HG02885 (cell line): ENCODE results near the gene ANXA6.
"Not testable (repeated sequence)": the region's sequence is repeated elsewhere in the genome, so short reads cannot be mapped to it uniquely, and the experiment has no call there.

Experiments used
- ATAC-seq: cut with Tn5 transposase; IDR thresholded peaks from one replicate; pipeline ENCODE4 v1.9.1; 2021; ENCODE audit warnings: mild to moderate bottlenecking; ENCODE audit not compliant: unreplicated experiment, poor library complexity

The ANXA6 gene

DNA sequence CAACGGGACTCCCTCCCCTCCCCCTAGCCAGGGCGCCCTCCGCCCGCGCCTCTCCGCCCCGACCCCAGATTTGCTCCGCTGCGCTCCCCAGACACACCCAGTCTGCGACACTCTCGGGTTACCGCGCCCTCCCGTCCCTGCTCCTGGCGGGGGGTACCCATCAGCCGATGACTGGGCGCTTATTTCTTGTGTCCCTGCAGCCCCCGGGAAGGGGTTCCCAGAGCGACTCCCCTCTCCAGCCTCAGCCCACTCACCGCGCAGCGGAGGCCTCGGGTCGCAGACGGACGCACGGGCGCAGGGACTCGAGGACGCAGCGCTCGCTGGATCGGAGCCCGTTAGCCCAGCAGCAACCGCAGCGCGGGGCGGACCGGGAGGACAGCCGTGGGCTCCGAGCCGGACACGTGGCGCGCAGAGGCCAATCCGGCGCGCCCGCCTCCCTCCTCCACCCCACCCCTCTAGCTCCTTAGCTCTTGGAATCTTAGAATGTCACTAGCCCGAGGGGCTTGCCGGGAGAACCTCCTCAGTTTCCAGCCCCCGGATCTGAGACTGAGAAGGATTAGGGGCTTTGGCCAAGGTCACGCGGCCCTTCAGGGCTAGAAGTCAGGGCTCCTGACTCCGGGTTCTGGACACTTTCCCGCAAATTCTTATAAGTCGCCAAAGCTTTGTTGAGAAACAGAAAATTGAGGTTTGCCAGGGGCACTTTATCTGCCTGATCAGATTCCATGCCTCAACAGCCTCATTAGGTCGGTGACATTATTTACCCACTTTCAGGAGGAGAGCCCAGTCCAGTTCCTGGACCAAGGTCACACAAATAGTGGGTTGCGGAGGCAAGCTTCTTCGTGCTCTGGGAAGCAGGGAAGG is at the start of gene ANXA6:
Gene ANXA6 (minus strand): TSS at position 354 of the 861 bp plus-strand sequence. CDS start 9,878 bp downstream, outside the sequence.
- peak; percentile 66 for ATAC-seq

DNA sequence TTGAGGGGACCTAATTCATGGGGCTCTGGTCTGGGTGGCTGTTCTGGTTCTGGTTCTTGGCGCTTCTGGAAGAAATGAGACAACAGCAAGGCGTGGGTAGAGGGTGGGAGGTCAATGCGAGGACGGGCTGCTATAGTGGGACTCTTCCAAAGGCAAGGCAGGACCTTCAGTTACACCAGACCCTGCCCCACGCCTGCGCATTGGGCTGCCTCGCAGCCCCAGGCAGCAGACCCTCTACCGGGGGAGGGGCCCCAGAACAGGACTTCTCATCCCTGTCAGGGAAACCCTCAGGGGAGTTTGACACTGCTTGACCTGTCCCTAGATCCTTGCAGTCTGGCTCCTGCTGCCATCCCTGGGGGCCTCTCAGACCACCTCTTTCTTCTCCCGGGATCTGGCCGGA is 47.8 kb upstream of the ANXA6 start:
- ATAC-seq, result no peak

DNA sequence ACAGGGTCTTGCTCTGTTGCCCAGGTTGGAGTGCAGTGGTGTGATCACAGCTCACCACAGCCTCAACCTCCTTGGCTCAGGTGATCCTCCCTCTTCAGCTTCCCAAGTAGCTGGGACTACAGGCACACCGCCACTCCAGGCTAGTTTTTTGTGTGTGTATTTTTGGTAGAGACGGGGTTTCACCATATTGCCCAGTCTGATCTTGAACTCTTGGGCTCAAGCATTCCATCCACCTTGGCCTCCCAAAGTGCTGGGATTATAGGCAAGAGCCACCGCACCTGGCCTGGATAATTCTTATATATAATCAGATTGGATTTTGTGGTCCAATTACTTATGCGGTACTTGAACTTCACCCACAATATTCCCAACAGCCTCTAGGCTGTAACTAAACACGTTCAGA is 46.5 kb upstream of the ANXA6 start:
- ATAC-seq, result no peak

DNA sequence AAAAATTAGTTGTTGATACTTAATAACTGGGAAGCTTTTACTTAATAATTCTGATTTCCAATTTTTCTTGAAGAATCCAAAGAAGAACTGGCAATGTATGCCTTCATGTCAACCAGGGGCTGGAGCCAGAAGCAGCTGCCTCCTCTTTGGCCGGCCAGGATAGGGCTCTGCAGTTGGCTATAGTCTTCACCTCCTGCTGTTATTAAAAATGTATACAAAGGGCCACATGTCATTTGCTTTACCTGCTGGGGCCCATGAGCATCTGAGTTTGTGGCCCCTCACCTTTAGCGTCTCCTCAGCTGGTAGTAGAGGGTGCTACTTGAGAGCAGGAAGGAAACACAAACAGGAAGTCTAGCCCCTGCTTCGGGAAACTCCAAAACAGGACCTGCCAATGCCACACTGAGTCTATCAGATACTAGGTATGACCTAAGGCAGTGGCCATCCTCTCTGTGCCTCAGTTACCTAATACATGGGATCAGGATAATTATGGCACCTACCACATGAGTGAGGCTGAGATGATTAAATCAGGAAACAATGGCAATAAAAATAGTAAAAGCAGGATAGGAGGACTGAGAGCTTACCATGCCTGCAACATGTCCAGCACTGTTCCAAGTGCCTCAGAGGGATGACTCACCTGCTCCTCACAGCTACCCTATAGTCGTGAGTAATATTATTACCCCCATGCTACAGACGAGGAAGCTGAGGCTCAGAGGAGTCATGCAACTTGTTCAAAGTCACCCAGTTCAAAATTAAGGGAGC is 45.0 kb upstream of the ANXA6 start:
- no peak for ATAC-seq

- no peak for ATAC-seq
These were observed 43.5 kb upstream of the ANXA6 start for GRCh38 chr5:151200913-151201595.

DNA sequence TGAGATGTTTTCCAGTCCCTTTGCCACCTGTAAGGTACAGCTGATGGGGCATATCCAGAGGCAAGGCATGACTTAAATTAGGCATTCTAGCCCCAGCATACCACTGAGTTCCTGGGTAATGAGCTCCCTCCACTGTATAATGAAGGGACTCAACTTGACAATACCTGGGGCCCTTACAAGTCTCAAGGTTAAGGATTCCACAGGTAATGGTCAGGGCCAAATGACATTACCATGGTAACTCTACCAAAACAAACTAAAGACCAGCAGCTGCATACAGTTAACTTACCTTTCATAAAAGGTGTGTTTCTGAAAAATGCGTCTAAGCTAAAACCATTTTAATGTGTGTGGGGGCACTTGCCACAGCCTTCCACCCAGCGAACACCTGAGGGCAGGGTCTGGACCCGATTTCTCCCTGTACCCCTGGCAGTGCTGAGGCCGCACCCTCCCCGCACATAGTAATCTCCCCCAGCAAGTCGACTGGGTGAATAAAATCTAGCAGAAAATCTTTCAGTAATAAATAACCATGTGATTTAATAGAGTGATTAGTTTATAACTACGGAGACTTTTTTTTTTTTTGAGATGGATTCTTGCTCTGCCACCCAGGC is 42.1 kb upstream of the ANXA6 start:
- no peak for ATAC-seq

DNA sequence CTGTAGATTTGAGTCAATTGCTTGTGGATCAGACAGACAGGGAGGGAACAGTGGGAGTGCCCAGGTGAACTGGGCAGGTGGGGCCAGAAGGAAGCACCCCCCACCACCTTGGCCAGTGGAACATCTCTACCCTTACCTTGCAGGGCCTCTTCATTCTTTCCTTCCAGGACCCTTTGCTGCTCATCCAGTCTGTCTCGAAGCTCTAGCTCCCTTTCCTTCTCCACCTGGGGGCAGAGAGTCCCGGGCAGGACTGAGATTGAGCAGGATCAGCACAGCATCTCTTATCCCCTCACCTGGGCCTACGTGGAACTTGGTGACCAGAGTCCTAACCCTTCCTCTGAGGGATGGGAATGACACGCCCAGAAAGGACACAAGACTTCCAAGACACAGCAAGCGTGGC is 41.3 kb upstream of the ANXA6 start:
- no peak for ATAC-seq

GRCh38 chr5:151197291-151197600 is 39.7 kb upstream of the ANXA6 start:
- ATAC-seq, result not testable (repeated sequence)

DNA sequence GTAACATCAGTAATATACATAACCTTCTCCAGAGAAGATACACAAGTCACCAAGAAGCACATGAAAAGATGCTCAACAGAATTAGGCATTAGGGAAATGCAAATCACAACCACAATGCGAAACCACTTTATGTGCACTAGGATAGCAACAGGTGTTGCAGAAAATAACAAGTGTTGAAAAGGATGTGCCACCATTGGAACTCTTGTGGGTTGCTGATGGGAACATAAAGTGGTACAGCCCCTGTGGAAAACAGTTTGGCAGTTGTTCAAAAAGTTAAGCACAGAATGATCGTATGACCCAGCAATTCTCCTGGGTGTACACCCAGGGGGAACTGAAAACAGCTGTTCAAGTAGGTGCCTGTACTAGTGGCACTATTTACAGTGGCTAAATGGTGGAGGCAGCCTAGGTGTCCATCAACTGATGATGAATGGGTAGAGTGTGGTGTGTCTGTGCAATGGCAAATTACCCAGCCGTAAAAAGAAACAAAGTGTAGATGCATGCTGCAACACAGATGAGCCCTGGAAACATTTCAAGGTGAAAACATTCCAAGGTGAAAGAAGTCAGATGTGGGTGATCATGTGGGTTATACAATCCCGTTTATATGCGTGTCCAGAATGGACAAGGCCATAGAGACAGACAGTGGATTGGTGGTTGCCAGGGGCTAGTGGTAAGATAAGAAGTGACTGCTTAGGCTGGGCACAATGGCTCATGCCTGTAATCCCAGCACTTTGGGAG is 39.1 kb upstream of the ANXA6 start:
- ATAC-seq, result peak; percentile 94

GRCh38 chr5:151195622-151196021 is 38.0 kb upstream of the ANXA6 start:
- ATAC-seq, result no peak

- no peak for ATAC-seq
These were observed 35.0 kb upstream of the ANXA6 start for GRCh38 chr5:151192626-151193025.

DNA sequence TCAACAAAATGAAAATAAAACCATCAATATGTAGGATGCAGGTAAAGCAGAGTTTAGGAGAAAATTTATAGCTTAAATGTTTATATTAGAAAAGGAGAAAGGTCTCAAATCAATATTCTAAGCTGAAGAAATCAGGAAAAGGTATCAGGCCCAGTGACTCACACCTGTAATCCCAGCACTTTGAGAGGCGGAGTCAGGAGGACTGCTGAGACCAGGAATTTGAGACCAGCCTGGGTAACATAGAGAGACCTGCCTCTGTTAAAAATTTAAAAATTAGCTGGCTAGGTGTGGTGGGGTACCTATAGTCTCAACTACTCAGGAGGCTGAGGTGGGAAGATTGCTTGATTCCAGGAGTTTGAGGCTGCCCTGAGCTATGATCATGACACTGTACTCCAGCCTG is 34.1 kb upstream of the ANXA6 start:
- ATAC-seq, result no peak

DNA sequence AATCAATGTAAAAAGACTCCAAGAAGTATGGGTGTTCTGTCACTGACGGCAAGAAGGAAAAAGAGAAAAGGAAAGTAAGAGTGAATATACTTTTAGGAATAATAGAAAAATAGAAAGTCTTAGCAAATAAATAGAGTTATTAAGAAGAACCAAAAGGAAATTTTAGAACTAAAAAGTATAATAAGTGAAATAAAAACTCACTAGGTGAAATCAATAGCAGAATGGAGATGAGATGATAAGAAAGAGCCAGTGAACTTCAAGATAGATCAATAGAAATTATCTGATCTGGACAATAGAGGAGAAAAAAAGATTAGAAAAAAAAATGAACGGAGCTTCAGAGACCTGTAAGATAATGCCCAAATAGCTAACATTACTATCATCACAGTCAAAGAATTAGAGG is 31.6 kb upstream of the ANXA6 start:
- ATAC-seq, result no peak

GRCh38 chr5:151186538-151186937 is 29.0 kb upstream of the ANXA6 start:
- ATAC-seq, result no peak

DNA sequence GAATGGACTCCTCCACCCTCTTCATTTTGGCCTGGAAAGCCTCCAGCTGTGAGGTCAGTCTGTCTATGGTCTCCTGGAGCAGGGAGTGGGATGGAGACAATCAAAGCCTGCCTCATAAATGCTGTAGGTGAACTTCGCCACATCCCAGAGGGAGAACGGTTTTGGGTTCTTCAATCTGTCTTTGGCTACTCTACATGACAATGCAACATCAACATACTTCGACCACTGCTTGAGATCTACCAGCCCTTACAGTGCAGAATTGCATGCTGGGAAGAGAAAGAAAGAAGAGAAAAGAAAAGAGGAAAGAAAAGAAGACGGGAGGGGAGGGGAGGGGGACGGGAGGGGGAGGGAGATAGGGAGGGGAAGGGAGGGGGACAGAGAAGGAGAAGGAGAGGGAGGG is 28.5 kb upstream of the ANXA6 start:
- no peak for ATAC-seq

GRCh38 chr5:151184316-151185042 is 26.9 kb upstream of the ANXA6 start:
- ATAC-seq, result no peak

GRCh38 chr5:151183456-151184245 is 26.1 kb upstream of the ANXA6 start:
- ATAC-seq, result no peak

DNA sequence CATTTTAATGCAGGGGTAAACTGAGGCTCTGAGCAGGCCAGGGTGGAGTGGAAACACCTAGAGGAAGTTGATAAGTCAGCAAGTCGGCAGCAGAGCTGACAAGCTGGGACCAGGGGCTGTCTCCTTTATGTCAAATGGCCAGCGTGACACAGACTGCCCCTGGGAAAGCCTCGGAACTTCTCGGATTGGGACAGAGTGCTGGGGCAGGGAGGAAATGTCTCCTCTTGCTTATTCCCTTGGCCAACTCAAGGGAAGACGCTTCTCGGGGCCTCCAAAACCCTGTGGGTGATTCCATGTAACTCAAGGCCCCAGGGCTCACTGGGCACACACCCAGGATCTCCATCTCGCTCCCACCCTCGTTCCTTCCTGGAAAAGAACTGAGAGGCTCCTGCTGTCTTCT is 25.4 kb upstream of the ANXA6 start:
- ATAC-seq, result no peak

DNA sequence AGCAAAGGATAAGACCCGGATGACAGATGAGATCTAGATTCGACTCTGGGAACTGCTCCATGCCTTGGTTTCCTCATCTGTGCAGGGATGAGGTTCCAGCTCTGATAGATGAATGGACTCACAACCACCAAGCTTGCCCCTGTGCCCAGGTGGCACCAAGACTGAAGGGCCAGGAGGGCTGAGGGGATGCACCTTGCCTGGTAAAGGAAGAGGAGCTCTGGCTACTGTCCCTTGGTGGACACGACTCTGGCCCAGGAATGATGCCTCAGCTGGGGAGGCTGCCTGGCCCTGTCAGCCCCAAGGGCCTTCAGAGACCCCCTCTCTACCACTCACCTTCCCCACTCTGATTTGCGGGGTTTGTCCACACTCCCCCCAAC is 24.9 kb upstream of the ANXA6 start:
- ATAC-seq, result no peak
